ENCODE data around the gene FPR2. TPM values are rescaled to one million over a fixed set of nuclear protein-coding genes. Genes with fewer than 3 reads are reported as not detected.
"Not testable (repeated sequence)": the region's sequence is repeated elsewhere in the genome, so short reads cannot be mapped to it uniquely, and the experiment has no call there.

The FPR2 gene
- total and polyA plus RNA-seq, 12 donors: 0.17 to 5.8 (median 0.64) TPM; not detected in 1

- no peaks in the 10 kb centered on the region for H3K9me3 ChIP-seq
- ATAC-seq (peak; percentile 42 to 93 (median 74)), DNase-seq (peak in 1 of 2 donors; percentile 41)
- H3K27me3 ChIP-seq: peaks cover 0 to 64% (median 36%) of the 10 kb centered on the region in 7 donors
- peak overlapping the region in 2 of 10 donors; percentile 55 to 84 for H3K27ac ChIP-seq
- no peaks in the 10 kb centered on the region for H3K36me3 ChIP-seq
- no peak for TF ChIP-seq CTCF (IDR thresholded peaks at IDR 0.05)
- intact Hi-C loops (cut with DNase I): no loop called here
- no peak overlapping the region for H3K4me3 ChIP-seq
- 63 to 66% methylated on average over 10 of the region's 10 CpGs for WGBS, 2 donors
- peaks cover 0 to 50% (median 0%) of the 10 kb centered on the region in 9 donors for H3K4me1 ChIP-seq
Measured at GRCh38 chr19:51735759-51736449, 25.1 kb upstream of the FPR2 start.

GRCh38 chr19:51737389-51737788 is 23.6 kb upstream of the FPR2 start:
- ATAC-seq (no peak), DNase-seq (no peak)
- WGBS, 2 donors: 88 to 95% methylated on average over 3 of the region's 3 CpGs
- TF ChIP-seq CTCF (IDR thresholded peaks at IDR 0.05): no peak
- peak overlapping the region in 1 of 10 donors; percentile 84 for H3K27ac ChIP-seq
- intact Hi-C loops (cut with DNase I): no loop called here
- no peak overlapping the region for H3K4me3 ChIP-seq
- H3K4me1 ChIP-seq: peaks cover 0 to 53% (median 0%) of the 10 kb centered on the region in 9 donors
- no peaks in the 10 kb centered on the region for H3K36me3 ChIP-seq
- H3K27me3 ChIP-seq: peaks cover 0 to 61% (median 28%) of the 10 kb centered on the region in 7 donors
- H3K9me3 ChIP-seq: no peaks in the 10 kb centered on the region

GRCh38 chr19:51737924-51738323 is 23.1 kb upstream of the FPR2 start:
- H3K9me3 ChIP-seq: no peaks in the 10 kb centered on the region
- peaks cover 0 to 60% (median 24%) of the 10 kb centered on the region in 7 donors for H3K27me3 ChIP-seq
- peak overlapping the region in 1 of 10 donors; percentile 34 for H3K27ac ChIP-seq
- intact Hi-C loops (cut with DNase I): no loop called here
- peaks cover 0 to 57% (median 0%) of the 10 kb centered on the region in 9 donors for H3K4me1 ChIP-seq
- no peak for DNase-seq
- WGBS, 2 donors: 76 to 77% methylated on average over 2 of the region's 2 CpGs
- TF ChIP-seq CTCF (IDR thresholded peaks at IDR 0.05): no peak
- ATAC-seq: no peak
- H3K36me3 ChIP-seq: no peaks in the 10 kb centered on the region
- no peak overlapping the region for H3K4me3 ChIP-seq

DNA sequence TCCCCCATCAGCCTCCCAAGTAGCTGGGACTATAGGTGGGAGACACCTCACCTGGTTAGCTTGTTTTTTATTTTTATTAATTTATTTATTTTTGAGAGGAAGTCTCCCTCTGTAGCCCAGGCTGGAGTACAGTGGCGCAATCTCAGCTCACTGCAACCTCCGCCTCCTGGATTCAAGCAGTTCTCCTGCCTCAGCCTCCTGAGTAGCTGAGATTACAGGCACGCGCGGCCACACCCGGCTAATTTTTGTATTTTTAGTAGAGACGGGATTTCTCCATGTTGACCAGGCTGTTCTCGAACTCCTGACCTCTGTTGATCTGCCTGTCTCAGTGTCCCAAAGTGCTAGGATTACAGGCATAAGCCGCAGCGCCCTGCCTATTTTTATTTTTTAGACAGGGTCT is 22.5 kb upstream of the FPR2 start:
- peaks cover 0 to 56% (median 24%) of the 10 kb centered on the region in 7 donors for H3K27me3 ChIP-seq
- DNase-seq; H3K4me3 ChIP-seq; H3K9me3 ChIP-seq; intact Hi-C loops (cut with DNase I); ATAC-seq; H3K36me3 ChIP-seq: not testable (repeated sequence)
- WGBS, 2 donors: 86 to 94% methylated on average over 10 of the region's 10 CpGs
- H3K4me1 ChIP-seq: peaks cover 0 to 57% (median 0%) of the 10 kb centered on the region in 9 donors
- H3K27ac ChIP-seq: peak overlapping the region in 1 of 10 donors; percentile 34

Measured in heart right ventricle (tissue), 16 donors.